Thyroid gland (tissue), 4 donors: ENCODE measurements around the gene SELENOT. TPM values are rescaled to one million over a fixed set of nuclear protein-coding genes. Genes with fewer than 3 reads are reported as not detected.
A peak's percentile ranks its signal among the peaks of the same experiment; 100 is the strongest.

Experiments
- DNase-seq, 2 donors: peaks; one replicate each; pipeline ENCODE4 v3.0.0-alpha.2; 2019
- H3K27ac ChIP-seq, 3 donors: fragments of 200-600 bp; sonication (generic); 1 replicate in 2 of 3; 2 replicates in 1 of 3; pipeline ENCODE4 v1.5.1; 2016 to 2019; ENCODE audit warnings: mild to moderate bottlenecking in 1 of 3, moderate library complexity in 1 of 3
- H3K27me3 ChIP-seq: fragments of 200-600 bp; sonication (generic); one replicate; pipeline ENCODE4 v1.5.1; 2019
- H3K36me3 ChIP-seq, 2 donors: fragments of 200-600 bp; sonication (generic); one replicate each; pipeline ENCODE4 v1.5.1; 2016 to 2019
- H3K4me1 ChIP-seq, 2 donors: fragments of 200-600 bp; sonication (generic); one replicate each; pipeline ENCODE4 v1.5.1; 2017 to 2019
- H3K4me3 ChIP-seq, 3 donors: fragments of 200-600 bp; sonication (generic); replicated peaks in 1 of 3; 1 replicate in 2 of 3; 2 replicates in 1 of 3; pipeline ENCODE4 v1.5.1; 2016; ENCODE audit warnings: mild to moderate bottlenecking in 1 of 3
- H3K9me3 ChIP-seq: fragments of 200-600 bp; sonication (generic); one replicate; pipeline ENCODE4 v1.5.1; 2017
- POLR2A ChIP-seq, 2 donors: fragments of 450-650 bp; IDR thresholded peaks; one replicate each; pipeline ENCODE4 v1.6.1; 2017; ENCODE audit warnings: antibody characterized with exemption in 2 of 2, mild to moderate bottlenecking in 2 of 2, moderate library complexity in 1 of 2
- WGBS, 2 donors: methylation state at CpG; one replicate each; pipeline ENCODE4 v1.1.5; 2017; 5-methylcytosine and 5-hydroxymethylcytosine counted together
- intact Hi-C: fragments of 100-400 bp; cut with DNase I; formaldehyde crosslinking; loops from one replicate; pipeline ENCODE4 v1.15.1; 2023
- total RNA-seq, 4 donors: library from RNA; depleted of rRNA; stranded (reverse); fragments of >200 nt; gene quantifications; one replicate each; pipeline ENCODE4 v1.2.3, GENCODE V29; 2016
- TF ChIP-seq, protein P1 (sequence below), 6 experiments: fragments of 200-600 bp in 3 of 6; fragments of 450-650 bp in 3 of 6; sonication (generic) in 3 of 6; IDR thresholded peaks; one replicate each; pipeline ENCODE4 v1.5.1; 2016 to 2019; ENCODE audit warnings: antibody characterized with exemption in 6 of 6, mild to moderate bottlenecking in 2 of 6, inconsistent platforms in 1 of 6, moderate library complexity in 1 of 6

Gene SELENOT
- total RNA-seq, 4 donors from 2014 or later = 98.8 to 168 (median 137) TPM

DNA sequence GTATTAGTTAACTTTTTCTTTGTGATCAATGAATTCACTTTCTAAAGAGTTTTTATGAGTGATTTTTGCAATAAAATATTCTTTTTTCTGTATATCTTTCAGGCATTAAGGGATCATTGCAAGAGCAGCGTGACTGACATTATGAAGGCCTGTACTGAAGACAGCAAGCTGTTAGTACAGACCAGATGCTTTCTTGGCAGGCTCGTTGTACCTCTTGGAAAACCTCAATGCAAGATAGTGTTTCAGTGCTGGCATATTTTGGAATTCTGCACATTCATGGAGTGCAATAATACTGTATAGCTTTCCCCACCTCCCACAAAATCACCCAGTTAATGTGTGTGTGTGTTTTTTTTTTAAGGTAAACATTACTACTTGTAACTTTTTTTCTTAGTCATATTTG is 24.4 kb downstream of the SELENOT start:
- TF ChIP-seq, protein P1, sequence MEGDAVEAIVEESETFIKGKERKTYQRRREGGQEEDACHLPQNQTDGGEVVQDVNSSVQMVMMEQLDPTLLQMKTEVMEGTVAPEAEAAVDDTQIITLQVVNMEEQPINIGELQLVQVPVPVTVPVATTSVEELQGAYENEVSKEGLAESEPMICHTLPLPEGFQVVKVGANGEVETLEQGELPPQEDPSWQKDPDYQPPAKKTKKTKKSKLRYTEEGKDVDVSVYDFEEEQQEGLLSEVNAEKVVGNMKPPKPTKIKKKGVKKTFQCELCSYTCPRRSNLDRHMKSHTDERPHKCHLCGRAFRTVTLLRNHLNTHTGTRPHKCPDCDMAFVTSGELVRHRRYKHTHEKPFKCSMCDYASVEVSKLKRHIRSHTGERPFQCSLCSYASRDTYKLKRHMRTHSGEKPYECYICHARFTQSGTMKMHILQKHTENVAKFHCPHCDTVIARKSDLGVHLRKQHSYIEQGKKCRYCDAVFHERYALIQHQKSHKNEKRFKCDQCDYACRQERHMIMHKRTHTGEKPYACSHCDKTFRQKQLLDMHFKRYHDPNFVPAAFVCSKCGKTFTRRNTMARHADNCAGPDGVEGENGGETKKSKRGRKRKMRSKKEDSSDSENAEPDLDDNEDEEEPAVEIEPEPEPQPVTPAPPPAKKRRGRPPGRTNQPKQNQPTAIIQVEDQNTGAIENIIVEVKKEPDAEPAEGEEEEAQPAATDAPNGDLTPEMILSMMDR (IDR thresholded peaks at IDR 0.05) = no peak
- no peak for TF ChIP-seq POLR2A (IDR thresholded peaks at IDR 0.05)
- no peak overlapping the region for H3K4me3 ChIP-seq
- H3K36me3 ChIP-seq = peaks cover 0 to 22% of the 10 kb centered on the region in 2 donors
- H3K27me3 ChIP-seq = no peaks in the 10 kb centered on the region
- H3K27ac ChIP-seq = no peak overlapping the region
- no peaks in the 10 kb centered on the region for H3K4me1 ChIP-seq
- DNase-seq = no peak
- 90 to 95% methylated on average over 2 of the region's 2 CpGs for WGBS, 2 donors
- H3K9me3 ChIP-seq = no peaks in the 10 kb centered on the region
- intact Hi-C loops = no loop called here

DNA sequence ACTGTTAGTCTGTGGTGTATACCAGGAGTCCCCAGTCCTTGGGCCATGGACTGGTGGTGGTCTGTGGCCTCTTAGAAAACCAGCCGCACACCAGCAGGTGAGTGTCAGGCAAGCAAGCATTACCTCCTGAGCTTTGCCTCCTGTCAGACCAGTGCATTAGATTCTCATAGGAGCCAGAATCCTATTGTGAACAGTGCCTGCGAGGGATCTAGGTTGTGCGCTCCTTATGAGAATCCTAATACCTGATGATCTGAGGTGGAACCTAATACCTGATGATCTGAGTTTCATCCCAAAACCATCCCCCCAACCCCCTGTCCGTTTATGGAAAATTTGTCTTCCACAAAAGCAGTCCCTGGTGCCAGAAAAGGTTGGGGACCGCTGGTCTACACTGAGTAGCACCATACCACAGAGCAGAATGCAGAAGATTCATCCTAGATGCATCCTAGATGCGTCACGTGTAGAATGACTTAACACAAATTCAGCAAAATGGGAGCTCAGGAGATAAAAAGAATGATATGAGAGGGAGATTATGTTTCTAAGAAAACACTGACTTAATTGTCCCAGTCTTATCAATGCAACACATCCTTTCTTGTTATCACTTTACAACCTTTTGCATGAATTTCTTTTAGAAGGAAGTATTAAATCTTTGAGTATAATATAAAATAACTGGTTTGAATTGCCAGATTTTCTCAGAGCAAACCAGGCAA is 28.5 kb downstream of the SELENOT start:
- peaks cover 0 to 12% of the 10 kb centered on the region in 2 donors for H3K36me3 ChIP-seq

DNA sequence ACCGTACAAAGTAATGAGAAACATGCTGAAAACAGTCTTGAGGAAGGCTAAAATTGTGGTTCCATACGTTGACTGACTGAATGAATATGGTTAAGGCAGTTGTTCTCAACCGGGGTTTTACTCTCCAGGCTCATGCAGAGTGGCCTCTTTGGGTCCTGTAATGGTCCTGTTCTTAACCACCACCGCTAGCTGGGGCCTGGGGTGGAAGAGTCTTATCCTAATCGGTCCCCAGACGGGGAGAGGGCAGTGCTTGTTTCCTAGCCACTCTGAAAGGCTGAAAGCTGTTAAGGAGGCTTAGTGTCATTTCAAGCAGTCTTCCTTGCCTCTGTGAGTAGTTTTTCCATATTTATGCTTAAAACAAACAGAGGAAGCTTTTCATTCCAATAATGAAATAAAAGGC is 32.0 kb downstream of the SELENOT start:
- H3K4me3 ChIP-seq = no peak overlapping the region
- WGBS, 2 donors = 37 to 38% methylated on average over 6 of the region's 6 CpGs

More for the DNA sequence above, 28.5 kb downstream of the SELENOT start:
- Histone ChIP-seq H3K4me1 (peaks cover 8 to 9% of the 10 kb centered on the region in 2 donors), H3K27ac (no peak overlapping the region), H3K4me3 (no peak overlapping the region), H3K27me3 (no peaks in the 10 kb centered on the region), H3K9me3 (no peaks in the 10 kb centered on the region)
- intact Hi-C loops = no loop called here
- TF ChIP-seq POLR2A (IDR thresholded peaks at IDR 0.05) = no peak
- TF ChIP-seq, protein P1 (IDR thresholded peaks at IDR 0.05) = no peak
- 93 to 95% methylated on average over 7 of the region's 7 CpGs for WGBS, 2 donors
- no peak for DNase-seq

DNA sequence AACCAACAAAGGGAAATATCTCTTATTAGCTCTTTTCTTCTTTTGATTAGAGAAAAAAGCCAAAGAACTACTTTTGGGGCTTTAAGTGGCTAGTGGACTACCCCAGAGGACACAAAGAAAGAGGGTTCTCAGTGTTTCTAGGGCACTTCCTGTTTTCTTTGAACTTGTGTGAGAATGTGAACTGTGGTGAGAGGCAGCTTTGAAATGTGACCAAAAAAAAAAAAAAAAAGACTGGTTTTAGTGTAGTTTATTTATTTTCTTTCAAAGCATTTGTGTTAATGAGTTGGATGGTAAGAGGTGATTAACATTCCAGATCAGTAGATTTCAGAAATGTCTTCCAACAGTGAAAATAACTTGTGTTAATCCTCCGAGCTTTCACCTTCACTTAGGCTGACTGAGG is 32.4 kb downstream of the SELENOT start:
- WGBS, 2 donors = 37 to 94% methylated on average over 1 of the region's 1 CpG
- no peak overlapping the region for H3K4me3 ChIP-seq
- no peaks in the 10 kb centered on the region for H3K27me3 ChIP-seq
- no peaks in the 10 kb centered on the region for H3K9me3 ChIP-seq
- intact Hi-C loops = no loop called here
- DNase-seq = no peak
- no peak for TF ChIP-seq POLR2A (IDR thresholded peaks at IDR 0.05)
- TF ChIP-seq, protein P1 (IDR thresholded peaks at IDR 0.05) = no peak
- peak overlapping the region in 1 of 3 donors; percentile 15 for H3K27ac ChIP-seq
- H3K4me1 ChIP-seq = peaks cover 8 to 9% of the 10 kb centered on the region in 2 donors
- no peaks in the 10 kb centered on the region for H3K36me3 ChIP-seq

More for the DNA sequence above, 32.0 kb downstream of the SELENOT start:
- Histone ChIP-seq H3K27ac (peak overlapping the region in 1 of 3 donors; percentile 15), H3K36me3 (no peaks in the 10 kb centered on the region), H3K4me1 (peaks cover 8 to 9% of the 10 kb centered on the region in 2 donors), H3K27me3 (no peaks in the 10 kb centered on the region), H3K9me3 (no peaks in the 10 kb centered on the region)
- no peak for DNase-seq
- intact Hi-C loops = no loop called here
- TF ChIP-seq POLR2A (IDR thresholded peaks at IDR 0.05) = no peak
- TF ChIP-seq, protein P1 (IDR thresholded peaks at IDR 0.05) = no peak

DNA sequence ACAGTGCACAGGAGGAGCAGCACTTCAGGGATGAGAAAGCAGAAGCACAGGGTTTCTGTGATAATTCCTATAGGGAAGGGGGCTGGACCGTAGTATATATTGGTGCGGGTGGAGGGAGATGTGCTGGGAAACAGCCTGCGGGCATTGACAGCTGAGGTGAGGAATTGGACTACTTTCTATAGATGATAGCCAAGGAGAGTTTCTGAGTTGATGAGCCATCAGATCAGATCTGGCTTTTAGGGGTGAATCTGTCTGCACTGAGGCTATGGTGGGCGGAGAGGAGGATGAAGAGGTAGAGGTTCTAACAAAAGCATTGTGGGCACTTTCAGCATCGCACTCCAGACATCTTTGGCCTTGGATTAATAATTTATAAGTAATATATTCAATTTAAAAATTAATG is 33.1 kb downstream of the SELENOT start:
- intact Hi-C loops = no loop called here
- H3K36me3 ChIP-seq = no peaks in the 10 kb centered on the region
- H3K4me1 ChIP-seq = peaks cover 8 to 9% of the 10 kb centered on the region in 2 donors
- 90 to 93% methylated on average over 5 of the region's 5 CpGs for WGBS, 2 donors
- no peak for DNase-seq
- no peak overlapping the region for H3K4me3 ChIP-seq
- no peaks in the 10 kb centered on the region for H3K27me3 ChIP-seq
- TF ChIP-seq, protein P1 (IDR thresholded peaks at IDR 0.05) = no peak
- no peak for TF ChIP-seq POLR2A (IDR thresholded peaks at IDR 0.05)
- no peak overlapping the region for H3K27ac ChIP-seq
- H3K9me3 ChIP-seq = no peaks in the 10 kb centered on the region
